ENCODE data around the gene CNMD. TPM values are rescaled to one million over a fixed set of nuclear protein-coding genes. Genes with fewer than 3 reads are reported as not detected.

The CNMD gene
- total RNA-seq, 1 donor from 2014 or later, result 0.78 TPM

GRCh38 chr13:52760077-52760476 is 20.5 kb upstream of the CNMD start:
- no peak overlapping the region for H3K4me3 Mint-ChIP-seq
- no peak for DNase-seq (ENCODE audit: low spot score in 2 of 2, unreplicated experiment in 2 of 2)
- H3K36me3 Mint-ChIP-seq, result no peaks in the 10 kb centered on the region
- peaks cover 2% of the 10 kb centered on the region for H3K27me3 Mint-ChIP-seq (ENCODE audit: low read depth)
- no peak for TF ChIP-seq CTCF (IDR thresholded peaks at IDR 0.05; ENCODE audit: unreplicated experiment)
- no peaks in the 10 kb centered on the region for H3K9me3 Mint-ChIP-seq
- H3K27ac Mint-ChIP-seq, result no peak overlapping the region
- H3K4me1 Mint-ChIP-seq, result no peaks in the 10 kb centered on the region

- TF ChIP-seq CTCF (IDR thresholded peaks at IDR 0.05; ENCODE audit: unreplicated experiment), result no peak
Observed at GRCh38 chr13:52758114-52758513, 18.5 kb upstream of the CNMD start.

GRCh38 chr13:52751196-52751595 is 11.6 kb upstream of the CNMD start:
- Mint-ChIP-seq H3K27me3 (ENCODE audit: low read depth) (peaks cover 7% of the 10 kb centered on the region), H3K36me3 (no peaks in the 10 kb centered on the region), H3K9me3 (no peaks in the 10 kb centered on the region), H3K27ac (no peak overlapping the region), H3K4me3 (no peak overlapping the region), H3K4me1 (no peaks in the 10 kb centered on the region)
- TF ChIP-seq CTCF (IDR thresholded peaks at IDR 0.05; ENCODE audit: unreplicated experiment), result no peak
- no peak for DNase-seq (ENCODE audit: low spot score in 2 of 2, unreplicated experiment in 2 of 2)

More at GRCh38 chr13:52758114-52758513, 18.5 kb upstream of the CNMD start:
- no peak for DNase-seq (ENCODE audit: low spot score in 2 of 2, unreplicated experiment in 2 of 2)
- no peak overlapping the region for H3K27ac Mint-ChIP-seq
- H3K4me1 Mint-ChIP-seq, result no peaks in the 10 kb centered on the region
- no peaks in the 10 kb centered on the region for H3K36me3 Mint-ChIP-seq
- H3K9me3 Mint-ChIP-seq, result no peaks in the 10 kb centered on the region
- no peak overlapping the region for H3K4me3 Mint-ChIP-seq
- peaks cover 2% of the 10 kb centered on the region for H3K27me3 Mint-ChIP-seq (ENCODE audit: low read depth)

GRCh38 chr13:52750713-52751112 is 11.1 kb upstream of the CNMD start:
- Mint-ChIP-seq H3K4me1 (no peaks in the 10 kb centered on the region), H3K9me3 (no peaks in the 10 kb centered on the region), H3K27me3 (ENCODE audit: low read depth) (peaks cover 9% of the 10 kb centered on the region), H3K36me3 (no peaks in the 10 kb centered on the region), H3K4me3 (no peak overlapping the region), H3K27ac (no peak overlapping the region)
- DNase-seq (ENCODE audit: low spot score in 2 of 2, unreplicated experiment in 2 of 2), result no peak
- TF ChIP-seq CTCF (IDR thresholded peaks at IDR 0.05; ENCODE audit: unreplicated experiment), result no peak

GRCh38 chr13:52749419-52749818 is 9.8 kb upstream of the CNMD start:
- Mint-ChIP-seq H3K27ac (no peak overlapping the region), H3K27me3 (ENCODE audit: low read depth) (peaks cover 18% of the 10 kb centered on the region), H3K4me3 (no peak overlapping the region), H3K4me1 (no peaks in the 10 kb centered on the region), H3K36me3 (no peaks in the 10 kb centered on the region), H3K9me3 (no peaks in the 10 kb centered on the region)
- no peak for TF ChIP-seq CTCF (IDR thresholded peaks at IDR 0.05; ENCODE audit: unreplicated experiment)
- DNase-seq (ENCODE audit: low spot score in 2 of 2, unreplicated experiment in 2 of 2), result no peak

GRCh38 chr13:52746141-52746540 is 6.5 kb upstream of the CNMD start:
- H3K27me3 Mint-ChIP-seq (ENCODE audit: low read depth), result peaks cover 36% of the 10 kb centered on the region
- no peak overlapping the region for H3K4me3 Mint-ChIP-seq
- H3K27ac Mint-ChIP-seq, result no peak overlapping the region
- H3K36me3 Mint-ChIP-seq, result no peaks in the 10 kb centered on the region
- peaks cover 5% of the 10 kb centered on the region for H3K9me3 Mint-ChIP-seq
- no peak for DNase-seq (ENCODE audit: low spot score in 2 of 2, unreplicated experiment in 2 of 2)
- no peak for TF ChIP-seq CTCF (IDR thresholded peaks at IDR 0.05; ENCODE audit: unreplicated experiment)
- H3K4me1 Mint-ChIP-seq, result no peaks in the 10 kb centered on the region

Data from mesothelial cell of epicardium (in vitro differentiated cells).